ENCODE data around the gene PDE4DIP.
"Not testable (repeated sequence)": the region's sequence is repeated elsewhere in the genome, so short reads cannot be mapped to it uniquely, and the experiment has no call there.

Gene PDE4DIP

GRCh38 chr1:148874408-148875388 is 30.5 kb downstream of the PDE4DIP start:
- not testable (repeated sequence) for DNase-seq (ENCODE audit: low spot score)

GRCh38 chr1:148879812-148880416 is 35.7 kb downstream of the PDE4DIP start:
- DNase-seq (ENCODE audit: low spot score), result not testable (repeated sequence)

- not testable (repeated sequence) for DNase-seq (ENCODE audit: low spot score)
These were observed 37.0 kb downstream of the PDE4DIP start for GRCh38 chr1:148881261-148881660.

DNA sequence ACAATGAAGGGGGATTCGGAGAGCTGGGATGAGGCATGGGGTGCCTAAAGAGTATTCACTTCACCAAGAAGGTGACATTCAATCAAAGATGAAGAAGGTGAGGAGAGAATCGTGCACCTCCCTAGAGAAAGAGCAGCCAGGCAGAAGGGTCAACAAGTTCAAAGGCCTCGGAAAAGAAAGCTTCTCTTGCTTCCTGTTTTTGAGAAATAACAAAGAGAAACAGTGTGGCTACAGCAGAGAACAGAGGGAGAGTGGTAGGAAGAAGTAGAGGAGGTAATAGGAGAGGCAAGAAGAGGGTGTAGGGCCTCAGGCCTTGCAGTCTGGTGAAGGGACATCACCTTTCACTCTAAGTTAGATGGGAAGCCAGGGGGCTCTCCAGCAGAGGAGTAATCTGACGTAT is 41.0 kb downstream of the PDE4DIP start:
- DNase-seq (ENCODE audit: low spot score), result not testable (repeated sequence)

DNA sequence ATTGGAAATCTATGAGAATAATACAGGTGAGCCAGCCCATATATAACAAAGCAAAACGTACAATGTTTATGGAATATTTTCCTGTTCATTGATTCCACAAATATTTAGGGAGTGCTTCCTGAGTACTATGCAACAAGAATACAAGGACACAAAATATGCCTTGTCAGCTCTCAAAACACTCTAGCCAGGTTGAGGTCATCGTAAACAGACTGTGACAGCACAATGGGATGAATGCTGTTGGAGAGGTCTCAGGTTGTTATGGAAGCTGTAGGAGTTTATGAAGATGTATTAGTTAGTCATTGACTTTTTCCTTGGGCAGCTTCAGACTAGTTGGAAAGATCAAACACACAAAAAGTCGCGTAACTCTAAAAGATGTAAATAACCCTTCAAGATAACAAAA is 42.1 kb downstream of the PDE4DIP start:
- not testable (repeated sequence) for DNase-seq (ENCODE audit: low spot score)

GRCh38 chr1:148888597-148888996 is 44.4 kb downstream of the PDE4DIP start:
- not testable (repeated sequence) for DNase-seq (ENCODE audit: low spot score)

- not testable (repeated sequence) for DNase-seq (ENCODE audit: low spot score)
These were observed 45.2 kb downstream of the PDE4DIP start for GRCh38 chr1:148889267-148890074.

- DNase-seq (ENCODE audit: low spot score), result not testable (repeated sequence)
These were observed 45.9 kb downstream of the PDE4DIP start for GRCh38 chr1:148890075-148890568.

- not testable (repeated sequence) for DNase-seq (ENCODE audit: low spot score)
These were observed 50.4 kb downstream of the PDE4DIP start for GRCh38 chr1:148894360-148895352.

GRCh38 chr1:148900026-148900425 is 55.8 kb downstream of the PDE4DIP start:
- not testable (repeated sequence) for DNase-seq (ENCODE audit: low spot score)

GRCh38 chr1:148900691-148901090 is 56.5 kb downstream of the PDE4DIP start:
- DNase-seq (ENCODE audit: low spot score), result not testable (repeated sequence)

DNA sequence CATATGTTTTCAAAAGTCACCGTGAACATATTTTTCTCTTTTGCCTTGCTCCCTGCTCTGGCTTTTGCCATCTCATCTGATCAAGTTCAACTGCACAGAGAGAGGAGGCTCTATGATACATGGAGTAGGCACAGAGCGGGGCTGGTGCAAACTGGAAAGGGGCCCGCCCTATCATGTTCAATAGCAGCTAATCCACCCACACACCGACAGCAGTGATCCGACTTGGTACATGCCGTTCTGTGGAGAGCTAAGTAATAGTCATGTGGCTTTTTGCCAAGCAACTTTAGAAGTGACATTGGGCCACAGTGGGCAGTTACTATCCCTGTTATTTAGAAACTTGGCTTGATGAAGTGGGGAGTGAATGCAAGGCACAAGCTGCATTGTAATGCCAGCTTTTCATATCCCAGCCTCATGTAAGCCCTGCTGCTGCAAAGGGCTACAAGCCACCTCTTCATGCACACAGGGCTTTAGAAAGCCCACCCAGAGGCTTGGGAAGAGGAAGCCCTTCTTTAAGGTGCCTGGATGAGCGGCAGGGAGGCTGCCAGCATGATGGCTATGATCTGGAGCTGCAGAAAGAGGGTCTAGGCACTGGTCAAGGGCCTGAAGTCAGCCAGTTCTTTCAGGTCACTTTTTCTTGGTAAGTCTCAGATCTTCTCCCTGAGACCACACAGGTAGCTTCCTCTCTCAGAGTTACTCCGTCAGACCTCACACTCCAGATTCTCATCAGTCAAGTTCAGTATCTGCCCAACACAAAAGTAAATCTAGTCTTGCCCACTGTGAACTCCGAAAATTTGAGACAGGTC is 57.1 kb downstream of the PDE4DIP start:
- DNase-seq (ENCODE audit: low spot score), result not testable (repeated sequence)

DNA sequence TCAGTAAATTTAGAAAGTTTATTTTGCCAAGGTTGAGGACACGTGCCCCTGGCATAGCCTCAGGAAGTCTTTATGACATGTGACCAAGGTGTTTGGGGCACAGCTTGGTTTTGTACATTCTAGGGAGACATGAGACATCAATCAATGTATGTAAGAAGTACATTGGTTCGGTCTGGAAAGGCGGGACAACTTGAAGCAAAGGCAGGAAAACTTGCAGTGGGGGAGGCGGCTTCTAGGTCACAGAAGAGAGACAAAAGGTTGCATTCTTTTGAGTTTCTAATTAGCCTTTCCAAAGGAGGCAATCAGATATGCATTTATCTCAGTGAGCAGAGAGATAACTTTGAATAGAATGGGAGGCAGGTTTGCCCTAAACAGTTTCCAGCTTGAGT is 57.7 kb downstream of the PDE4DIP start:
- DNase-seq (ENCODE audit: low spot score), result not testable (repeated sequence)

- not testable (repeated sequence) for DNase-seq (ENCODE audit: low spot score)
These were observed 65.1 kb downstream of the PDE4DIP start for GRCh38 chr1:148909219-148909826.

DNA sequence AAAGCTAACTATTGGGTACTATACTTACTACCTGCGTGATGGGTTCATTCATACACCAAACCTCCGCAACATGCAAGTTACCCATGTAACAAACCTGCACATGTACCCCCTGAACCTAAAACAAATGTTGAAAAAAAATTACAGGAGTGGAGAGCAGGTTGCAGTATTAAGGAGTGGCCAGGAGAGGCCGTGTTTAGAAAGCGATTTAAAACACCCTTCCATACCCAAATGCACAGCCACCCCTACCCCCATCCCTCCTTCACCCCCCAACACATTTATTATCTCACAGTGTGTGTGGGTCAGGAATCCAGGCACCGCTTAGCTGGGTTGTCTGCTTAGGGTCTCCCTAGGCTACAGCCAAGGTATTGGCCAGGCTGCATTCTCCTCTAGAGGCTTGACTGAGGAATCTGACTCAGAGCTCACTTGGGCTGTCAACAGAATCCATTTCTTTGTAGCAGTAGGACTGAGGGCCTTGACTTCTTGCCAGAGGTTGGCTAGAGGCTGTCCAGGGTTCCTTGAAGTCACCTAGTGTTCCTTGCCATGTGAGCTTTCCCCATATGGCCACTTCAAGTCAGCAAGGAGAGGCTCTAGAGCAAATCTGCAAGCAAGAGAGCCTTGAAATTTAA is 67.2 kb downstream of the PDE4DIP start:
- not testable (repeated sequence) for DNase-seq (ENCODE audit: low spot score)

DNA sequence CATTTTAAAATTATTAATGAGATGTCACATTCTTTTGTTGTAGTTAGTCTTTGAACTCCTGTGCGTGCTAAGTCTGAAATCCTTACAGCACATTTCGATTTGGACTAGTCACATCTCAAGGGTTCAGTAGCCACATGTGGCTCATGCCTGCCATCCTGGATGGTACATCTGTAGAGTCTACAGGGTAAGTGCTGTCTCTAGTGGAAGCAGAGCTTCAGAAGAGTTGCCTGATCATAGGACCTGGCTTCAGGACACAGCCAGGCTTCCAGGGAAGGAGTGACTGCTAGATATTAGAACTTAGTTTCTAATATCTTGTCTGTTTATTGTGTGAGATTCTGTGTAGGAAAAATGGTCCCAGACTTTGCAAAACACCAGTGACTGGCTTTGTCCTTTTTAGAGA is 72.0 kb downstream of the PDE4DIP start:
- DNase-seq (ENCODE audit: low spot score), result not testable (repeated sequence)

GRCh38 chr1:148916695-148917348 is 72.6 kb downstream of the PDE4DIP start:
- DNase-seq (ENCODE audit: low spot score), result not testable (repeated sequence)

DNA sequence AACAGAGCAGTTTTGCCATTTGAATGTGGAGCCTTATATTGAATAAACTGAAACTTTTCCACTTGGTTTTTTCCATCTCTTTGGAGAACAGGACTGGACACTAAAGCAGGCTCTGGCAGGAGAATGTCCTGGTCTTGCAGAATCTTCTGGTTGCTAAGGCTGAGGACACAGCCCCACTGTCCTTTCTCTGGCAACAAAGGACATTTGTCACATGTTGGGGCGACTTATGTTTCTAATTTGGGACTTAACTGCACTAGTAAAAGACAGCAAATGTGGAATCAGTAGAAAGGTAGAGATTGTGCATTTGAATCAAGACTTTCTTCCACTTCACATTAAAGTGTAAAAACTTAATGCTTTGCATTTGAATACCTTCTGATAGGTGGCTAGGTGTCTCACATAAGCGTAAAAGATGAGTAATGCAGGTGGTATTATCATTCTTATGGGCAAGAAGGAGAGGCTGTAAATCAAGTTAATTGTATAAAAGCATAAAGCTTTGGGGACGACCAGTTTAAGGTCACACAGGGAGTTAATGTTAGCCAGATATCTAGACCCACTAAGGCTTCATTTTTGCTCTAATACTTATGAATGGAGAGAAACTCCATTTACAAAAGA is 74.7 kb downstream of the PDE4DIP start:
- peak; percentile 3 for DNase-seq (ENCODE audit: low spot score)

Data from globus pallidus (tissue), 1 donor.